H9 (cell line): ENCODE measurements around the gene RAB40C. TPM values are rescaled to one million over a fixed set of nuclear protein-coding genes. Genes with fewer than 3 reads are reported as not detected.
A peak's percentile ranks its signal among the peaks of the same experiment; 100 is the strongest.

ENCODE experiments used
- DNase-seq: peaks from one replicate; pipeline ENCODE4 v3.0.0-alpha.2; 2017
- H2AFZ ChIP-seq: one replicate; pipeline ENCODE4 v1.6.1; 2013; ENCODE audit warnings: mild to moderate bottlenecking, low read length, control low read depth, moderate library complexity
- H2AK5ac ChIP-seq: 2 replicates; pipeline ENCODE4 v1.6.1; 2013; ENCODE audit warnings: low read length, control low read depth, mixed read lengths; ENCODE audit not compliant: insufficient read length
- H2BK120ac ChIP-seq: one replicate; pipeline ENCODE4 v1.6.1; 2013; ENCODE audit warnings: low read depth, mild to moderate bottlenecking, low read length, control low read depth, inconsistent platforms; ENCODE audit not compliant: poor library complexity, severe bottlenecking
- H2BK12ac ChIP-seq: 2 replicates; pipeline ENCODE4 v1.6.1; 2013; ENCODE audit warnings: low read length, control low read depth, mixed read lengths, low read depth; ENCODE audit not compliant: insufficient read length
- H2BK15ac ChIP-seq: 2 replicates; pipeline ENCODE4 v1.6.1; 2013; ENCODE audit warnings: low read depth, low read length, control low read depth
- H2BK20ac ChIP-seq: one replicate; pipeline ENCODE4 v1.6.1; 2013; ENCODE audit warnings: low read depth, mild to moderate bottlenecking, low read length, control low read depth, inconsistent platforms; ENCODE audit not compliant: poor library complexity, severe bottlenecking
- H2BK5ac ChIP-seq: 2 replicates; pipeline ENCODE4 v1.6.1; 2013; ENCODE audit warnings: low read length, control low read depth, mixed read lengths; ENCODE audit not compliant: insufficient read length
- H3K14ac ChIP-seq: 2 replicates; pipeline ENCODE4 v1.6.1; 2013; ENCODE audit warnings: low read length, control low read depth; ENCODE audit not compliant: insufficient read depth
- H3K18ac ChIP-seq: 2 replicates; pipeline ENCODE4 v1.6.1; 2013; ENCODE audit warnings: low read depth, mild to moderate bottlenecking, mixed read lengths, low read length, control low read depth; ENCODE audit not compliant: insufficient read length
- H3K23ac ChIP-seq: 2 replicates; pipeline ENCODE4 v1.6.1; 2013; ENCODE audit warnings: low read length, control low read depth, mixed read lengths, low read depth; ENCODE audit not compliant: insufficient read length
- H3K23me2 ChIP-seq: 2 replicates; pipeline ENCODE4 v1.6.1; 2013; ENCODE audit warnings: low read depth, mild to moderate bottlenecking, mixed read lengths, low read length, control low read depth; ENCODE audit not compliant: insufficient read length, poor library complexity, severe bottlenecking
- H3K27ac ChIP-seq: 2 replicates; pipeline ENCODE4 v1.5.1; 2013; ENCODE audit warnings: low read length, control low read depth, mixed read lengths, low read depth; ENCODE audit not compliant: insufficient read length
- H3K27me3 ChIP-seq: 2 replicates; pipeline ENCODE4 v1.6.1; 2013; ENCODE audit warnings: low read length, control low read depth, inconsistent platforms; ENCODE audit not compliant: insufficient read depth
- H3K4ac ChIP-seq: 2 replicates; pipeline ENCODE4 v1.6.1; 2013; ENCODE audit warnings: low read depth, mild to moderate bottlenecking, control low read depth, inconsistent platforms, low read length, moderate library complexity
- H3K4me1 ChIP-seq: 2 replicates; pipeline ENCODE4 v1.6.1; 2013; ENCODE audit warnings: low read length, control low read depth, inconsistent platforms; ENCODE audit not compliant: insufficient read depth
- H3K4me2 ChIP-seq: 2 replicates; pipeline ENCODE4 v1.6.1; 2013; ENCODE audit warnings: low read length, control low read depth, mixed read lengths; ENCODE audit not compliant: insufficient read length, insufficient read depth
- H3K56ac ChIP-seq: 2 replicates; pipeline ENCODE4 v1.6.1; 2013; ENCODE audit warnings: low read depth, mild to moderate bottlenecking, mixed read lengths, low read length, control low read depth; ENCODE audit not compliant: insufficient read length
- H3K79me1 ChIP-seq: 2 replicates; pipeline ENCODE4 v1.6.1; 2013; ENCODE audit warnings: low read depth, mild to moderate bottlenecking, moderate library complexity, low read length, control low read depth, inconsistent platforms; ENCODE audit not compliant: insufficient read depth, poor library complexity, severe bottlenecking
- H3K79me2 ChIP-seq: 2 replicates; pipeline ENCODE4 v1.6.1; 2013; ENCODE audit warnings: low read length, control low read depth, inconsistent platforms; ENCODE audit not compliant: insufficient read depth
- H3K9ac ChIP-seq: 2 replicates; pipeline ENCODE4 v1.6.1; 2013; ENCODE audit warnings: low read length, control low read depth, mixed read lengths; ENCODE audit not compliant: insufficient read length; ENCODE audit errors: extremely low read depth
- H3K9me3 ChIP-seq: one replicate; pipeline ENCODE4 v1.6.1; 2013; ENCODE audit warnings: low read depth, low read length, inconsistent platforms; ENCODE audit not compliant: control insufficient read depth
- H3T11ph ChIP-seq: one replicate; pipeline ENCODE4 v1.6.1; 2013; ENCODE audit warnings: mild to moderate bottlenecking, low read length, control low read depth, inconsistent platforms
- H4K20me1 ChIP-seq: one replicate; pipeline ENCODE4 v1.6.1; 2013; ENCODE audit not compliant: control insufficient read depth, insufficient read length, insufficient read depth
- H4K5ac ChIP-seq: 2 replicates; pipeline ENCODE4 v1.6.1; 2013; ENCODE audit warnings: low read depth, mild to moderate bottlenecking, mixed read lengths, low read length, control low read depth; ENCODE audit not compliant: insufficient read length
- H4K8ac ChIP-seq: replicated peaks from 2 replicates; pipeline ENCODE4 v1.6.1; 2013; ENCODE audit warnings: low read length, control low read depth, mixed read lengths, low read depth; ENCODE audit not compliant: insufficient read length
- H4K91ac ChIP-seq: 2 replicates; pipeline ENCODE4 v1.6.1; 2013; ENCODE audit warnings: low read depth, mild to moderate bottlenecking, moderate library complexity, mixed read lengths, low read length, control low read depth; ENCODE audit not compliant: insufficient read length
- H3K27ac Mint-ChIP-seq, 3 experiments: 2 replicates in 2 of 3; 3 replicates in 1 of 3; pipeline ENCODE4 v1.8.0; 2020 to 2021; ENCODE audit warnings: mixed read lengths in 3 of 3, mild to moderate bottlenecking in 1 of 3, moderate library complexity in 1 of 3
- H3K27me3 Mint-ChIP-seq: 2 replicates; pipeline ENCODE4 v1.8.0; 2021; ENCODE audit warnings: low read depth, mild to moderate bottlenecking, moderate library complexity, mixed read lengths
- H3K36me3 Mint-ChIP-seq, 3 experiments: 2 replicates in 2 of 3; 3 replicates in 1 of 3; pipeline ENCODE4 v1.8.0; 2020 to 2021; ENCODE audit warnings: low read depth in 3 of 3, mixed read lengths in 3 of 3; ENCODE audit not compliant: insufficient read depth in 1 of 3
- H3K4me1 Mint-ChIP-seq, 2 experiments: 2 replicates each; pipeline ENCODE4 v1.8.0; 2020; ENCODE audit warnings: mixed read lengths in 2 of 2
- H3K4me3 Mint-ChIP-seq, 2 experiments: 2 replicates in 1 of 2; 3 replicates in 1 of 2; pipeline ENCODE4 v1.8.0; 2020 to 2021; ENCODE audit warnings: mild to moderate bottlenecking in 2 of 2, mixed read lengths in 2 of 2, moderate library complexity in 1 of 2
- H3K9me3 Mint-ChIP-seq, 2 experiments: 2 replicates in 1 of 2; 3 replicates in 1 of 2; pipeline ENCODE4 v1.8.0; 2020; ENCODE audit warnings: mild to moderate bottlenecking in 2 of 2, mixed read lengths in 2 of 2, moderate library complexity in 1 of 2
- WGBS: extraction: QIAGEN DNeasy Blood & Tissue Kit; methylation state at CpG from one replicate; pipeline ENCODE4 v1.1.7; 2013; ENCODE audit warnings: missing lambda C conversion rate, low lambda C conversion rate, mixed read lengths; ENCODE audit not compliant: insufficient read length; ENCODE audit errors: extremely low coverage; 5-methylcytosine and 5-hydroxymethylcytosine counted together
- total RNA-seq: library from RNA; stranded (reverse); gene quantifications from 2 replicates; pipeline ENCODE4 v1.2.1, GENCODE V29; 2021
- TF ChIP-seq, protein P1 (sequence below): fragments of 200-600 bp; sonication (generic); conservative IDR thresholded peaks from 3 replicates; pipeline ENCODE4 v1.8.0; 2021; ENCODE audit warnings: antibody characterized with exemption, mild to moderate bottlenecking

Gene RAB40C
- total RNA-seq, 1 experiment from 2014 or later: 19.1 TPM

- Histone ChIP-seq H2AK5ac (no peak within 1 kb of the TSS), H2BK20ac (no peak within 1 kb of the TSS), H3K23ac (no peak within 1 kb of the TSS), H3K4me1 (no peaks in the 10 kb centered on the region; the same call in 1 of the 2 replicates), H3K27me3 (no peaks in the 10 kb centered on the region), H4K8ac (no peak within 1 kb of the TSS), H2BK15ac (no peak within 1 kb of the TSS), H3K23me2 (peaks cover 6% of the 10 kb centered on the region), H3K4ac (no peak within 1 kb of the TSS), H3K9me3 (no peaks in the 10 kb centered on the region), H3K14ac (0 out of 2 replicates have a peak within 1 kb of the TSS, but pooled peaks have one; percentile 10), H3K27ac (no peak within 1 kb of the TSS), H3K4me2 (peak within 1 kb of the TSS; percentile 55), H2BK5ac (no peak within 1 kb of the TSS), H4K20me1 (no peaks in the 10 kb centered on the region), H4K91ac (no peak within 1 kb of the TSS), H3K56ac (no peak within 1 kb of the TSS), H3T11ph (no peak within 1 kb of the TSS), H3K79me1 (no peaks in the 10 kb centered on the region), H3K18ac (peak within 1 kb of the TSS; percentile 0), H2BK12ac (no peak within 1 kb of the TSS), H4K5ac (no peak within 1 kb of the TSS), H3K9ac (peak within 1 kb of the TSS; percentile 1), H2AFZ (no peak within 1 kb of the TSS), H3K79me2 (no peaks in the 10 kb centered on the region), H2BK120ac (no peak within 1 kb of the TSS)
- peaks cover 2 to 15% (median 4%) of the 10 kb centered on the region in 3 experiments; a peak in 5 of 7 replicates for H3K36me3 Mint-ChIP-seq
- H3K27ac Mint-ChIP-seq: peak within 1 kb of the TSS in 2 of 3 experiments; percentile 53 to 86; a peak in 2 of 7 replicates
- peak within 1 kb of the TSS; percentile 68 to 79 for H3K4me3 Mint-ChIP-seq
- DNase-seq: peak; percentile 90
- H3K9me3 Mint-ChIP-seq: peaks cover 2% of the 10 kb centered on the region in 2 experiments; a peak in 2 of 5 replicates
- no CpG with 5 or more reads among the region's 81 CpGs for WGBS
- peaks cover 14 to 28% of the 10 kb centered on the region in 2 experiments for H3K4me1 Mint-ChIP-seq
- H3K27me3 Mint-ChIP-seq: peaks cover 2% of the 10 kb centered on the region; the same call in 1 of the 2 replicates
- TF ChIP-seq, protein P1, sequence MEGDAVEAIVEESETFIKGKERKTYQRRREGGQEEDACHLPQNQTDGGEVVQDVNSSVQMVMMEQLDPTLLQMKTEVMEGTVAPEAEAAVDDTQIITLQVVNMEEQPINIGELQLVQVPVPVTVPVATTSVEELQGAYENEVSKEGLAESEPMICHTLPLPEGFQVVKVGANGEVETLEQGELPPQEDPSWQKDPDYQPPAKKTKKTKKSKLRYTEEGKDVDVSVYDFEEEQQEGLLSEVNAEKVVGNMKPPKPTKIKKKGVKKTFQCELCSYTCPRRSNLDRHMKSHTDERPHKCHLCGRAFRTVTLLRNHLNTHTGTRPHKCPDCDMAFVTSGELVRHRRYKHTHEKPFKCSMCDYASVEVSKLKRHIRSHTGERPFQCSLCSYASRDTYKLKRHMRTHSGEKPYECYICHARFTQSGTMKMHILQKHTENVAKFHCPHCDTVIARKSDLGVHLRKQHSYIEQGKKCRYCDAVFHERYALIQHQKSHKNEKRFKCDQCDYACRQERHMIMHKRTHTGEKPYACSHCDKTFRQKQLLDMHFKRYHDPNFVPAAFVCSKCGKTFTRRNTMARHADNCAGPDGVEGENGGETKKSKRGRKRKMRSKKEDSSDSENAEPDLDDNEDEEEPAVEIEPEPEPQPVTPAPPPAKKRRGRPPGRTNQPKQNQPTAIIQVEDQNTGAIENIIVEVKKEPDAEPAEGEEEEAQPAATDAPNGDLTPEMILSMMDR: no peak
Measured at GRCh38 chr16:641326-642188, 51.7 kb downstream of the RAB40C start, which contains the start of gene MCRIP2. MCRIP2 (plus strand) TSS chr16:641828; CDS start chr16:641992, 164 bp downstream.
